Esophagus muscularis mucosa (tissue), 4 donors: Measurements from ENCODE around the gene AFP. TPM values are rescaled to one million over a fixed set of nuclear protein-coding genes. Genes with fewer than 3 reads are reported as not detected.

Source experiments
- DNase-seq: peaks from one replicate; pipeline ENCODE4 v3.0.0-alpha.2; 2017; ENCODE audit errors: extremely low spot score
- H3K27ac ChIP-seq, 4 donors: fragments of 200-600 bp; sonication (generic); replicated peaks in 1 of 4; 1 replicate in 3 of 4; 2 replicates in 1 of 4; pipeline ENCODE4 v1.5.1; 2016 to 2019; ENCODE audit warnings: mild to moderate bottlenecking in 1 of 4
- H3K27me3 ChIP-seq, 4 donors: fragments of 200-600 bp; sonication (generic); one replicate each; pipeline versions ENCODE4 v1.5.1 to v1.6.0; 2016 to 2019
- H3K36me3 ChIP-seq, 4 donors: fragments of 200-600 bp; sonication (generic); one replicate each; pipeline ENCODE4 v1.5.1; 2016 to 2019
- H3K4me1 ChIP-seq, 4 donors: fragments of 200-600 bp; sonication (generic); one replicate each; pipeline ENCODE4 v1.5.1; 2016 to 2019
- H3K4me3 ChIP-seq, 4 donors: fragments of 200-600 bp; sonication (generic); 1 replicate in 2 of 4; 2 replicates in 2 of 4; pipeline ENCODE4 v1.5.1; 2016 to 2019; ENCODE audit warnings: mild to moderate bottlenecking in 4 of 4, moderate library complexity in 1 of 4
- H3K9me3 ChIP-seq, 4 donors: fragments of 200-600 bp; sonication (generic); 1 replicate in 3 of 4; 2 replicates in 1 of 4; pipeline ENCODE4 v1.5.1; 2016 to 2019
- CTCF ChIP-seq, 3 experiments: fragments of 200-600 bp in 2 of 3; fragments of 450-650 bp in 1 of 3; sonication (generic) in 2 of 3; IDR thresholded peaks; one replicate each; pipeline ENCODE4 v1.5.1; 2017 to 2019; ENCODE audit warnings: antibody characterized with exemption in 3 of 3, mild to moderate bottlenecking in 2 of 3, moderate library complexity in 1 of 3
- EP300 ChIP-seq: sonication (generic); formaldehyde crosslinking; IDR thresholded peaks from one replicate; pipeline ENCODE4 v1.6.1; 2017; ENCODE audit warnings: antibody characterized with exemption
- POLR2A ChIP-seq: fragments of 450-650 bp; IDR thresholded peaks from one replicate; pipeline ENCODE4 v1.6.1; 2017; ENCODE audit warnings: antibody characterized with exemption, moderate library complexity, mild to moderate bottlenecking, low read depth
- POLR2AphosphoS5 ChIP-seq, 2 donors: sonication (generic); formaldehyde crosslinking; IDR thresholded peaks; one replicate each; pipeline ENCODE4 v1.6.1; 2017; ENCODE audit warnings: antibody characterized with exemption in 2 of 2
- WGBS: methylation state at CpG from one replicate; pipeline ENCODE4 v1.1.5; 2018; 5-methylcytosine and 5-hydroxymethylcytosine counted together
- intact Hi-C: fragments of 100-400 bp; cut with DNase I; formaldehyde crosslinking; loops from one replicate; pipeline ENCODE4 v1.15.1; 2023
- total RNA-seq, 4 donors: library from RNA; depleted of rRNA; stranded (reverse); fragments of >200 nt; gene quantifications; one replicate each; pipeline versions ENCODE4 v1.1.0 to v1.2.1, GENCODE V29; 2016

Gene AFP
- total RNA-seq, 4 donors from 2014 or later, result not detected

- no peaks in the 10 kb centered on the region for H3K9me3 ChIP-seq
- intact Hi-C loops, result no loop called here
- TF ChIP-seq EP300 (no peak), CTCF (IDR thresholded peaks at IDR 0.05) (no peak), POLR2A (no peak), POLR2AphosphoS5 (IDR thresholded peaks at IDR 0.05) (no peak)
Measured at GRCh38 chr4:73420615-73421014, 15.4 kb upstream of the AFP start.

GRCh38 chr4:73421708-73422457 lies 14.1 kb upstream of the AFP start:
- intact Hi-C loops, result no loop called here
- Histone ChIP-seq H3K27me3 (no peaks in the 10 kb centered on the region), H3K36me3 (no peaks in the 10 kb centered on the region), H3K27ac (no peak overlapping the region), H3K4me1 (no peaks in the 10 kb centered on the region), H3K4me3 (no peak overlapping the region), H3K9me3 (no peaks in the 10 kb centered on the region)
- TF ChIP-seq EP300 (no peak), POLR2AphosphoS5 (IDR thresholded peaks at IDR 0.05) (no peak), CTCF (IDR thresholded peaks at IDR 0.05) (no peak), POLR2A (no peak)
- DNase-seq, result no peak

More at GRCh38 chr4:73420615-73421014, 15.4 kb upstream of the AFP start:
- no peaks in the 10 kb centered on the region for H3K27me3 ChIP-seq
- no peak for DNase-seq
- no peaks in the 10 kb centered on the region for H3K4me1 ChIP-seq
- no peak overlapping the region for H3K27ac ChIP-seq
- H3K4me3 ChIP-seq, result no peak overlapping the region
- 94% methylated on average over 2 of the region's 2 CpGs for WGBS
- no peaks in the 10 kb centered on the region for H3K36me3 ChIP-seq

DNA sequence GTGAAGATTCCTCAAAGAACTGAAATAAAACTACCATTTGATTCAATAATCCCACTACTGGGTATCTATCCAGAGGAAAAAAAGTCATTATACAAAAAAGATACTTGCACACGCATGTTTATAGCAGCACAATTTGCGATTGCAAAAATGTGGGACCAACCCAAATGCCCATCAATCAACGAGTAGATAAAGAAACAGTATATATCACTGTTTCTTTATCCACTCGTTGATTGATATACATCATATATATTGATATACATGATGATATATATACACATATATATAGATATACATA lies 13.6 kb upstream of the AFP start:
- Histone ChIP-seq H3K9me3 (no peaks in the 10 kb centered on the region), H3K4me1 (no peaks in the 10 kb centered on the region), H3K36me3 (no peaks in the 10 kb centered on the region), H3K4me3 (no peak overlapping the region), H3K27me3 (no peaks in the 10 kb centered on the region), H3K27ac (no peak overlapping the region)
- 64% methylated on average over 4 of the region's 4 CpGs for WGBS
- intact Hi-C loops, result no loop called here
- no peak for DNase-seq
- TF ChIP-seq POLR2A (no peak), POLR2AphosphoS5 (IDR thresholded peaks at IDR 0.05) (no peak), CTCF (IDR thresholded peaks at IDR 0.05) (no peak), EP300 (no peak)

DNA sequence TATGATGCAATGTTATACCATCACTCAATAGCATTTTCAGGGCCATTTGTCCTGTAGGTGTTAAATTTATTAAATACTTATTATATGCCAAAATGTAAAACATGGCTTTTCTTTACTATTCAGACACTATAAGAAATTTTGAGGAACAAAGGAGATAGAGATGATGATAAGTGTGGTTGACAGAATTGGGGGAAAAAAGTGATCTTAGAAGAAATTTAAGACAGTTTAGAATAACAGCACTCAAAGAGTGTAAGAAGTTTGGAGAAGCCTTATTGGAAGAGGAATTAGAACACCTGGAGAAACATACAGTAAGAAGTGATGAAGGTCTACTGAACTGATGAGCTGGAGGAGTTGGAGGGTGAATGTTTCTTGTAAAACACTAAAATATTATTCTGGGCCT lies 12.8 kb upstream of the AFP start:
- intact Hi-C loops, result no loop called here
- no peaks in the 10 kb centered on the region for H3K4me1 ChIP-seq
- no peaks in the 10 kb centered on the region for H3K27me3 ChIP-seq
- no peak overlapping the region for H3K27ac ChIP-seq
- no peak overlapping the region for H3K4me3 ChIP-seq
- DNase-seq, result no peak
- TF ChIP-seq POLR2A (no peak), CTCF (IDR thresholded peaks at IDR 0.05) (no peak), EP300 (no peak), POLR2AphosphoS5 (IDR thresholded peaks at IDR 0.05) (no peak)
- H3K9me3 ChIP-seq, result no peaks in the 10 kb centered on the region
- H3K36me3 ChIP-seq, result no peaks in the 10 kb centered on the region

GRCh38 chr4:73426666-73427065 lies 9.4 kb upstream of the AFP start:
- H3K9me3 ChIP-seq, result no peaks in the 10 kb centered on the region
- TF ChIP-seq POLR2A (no peak), EP300 (no peak), POLR2AphosphoS5 (IDR thresholded peaks at IDR 0.05) (no peak), CTCF (IDR thresholded peaks at IDR 0.05) (no peak)
- no peak for DNase-seq
- H3K27ac ChIP-seq, result no peak overlapping the region
- 73% methylated on average over 3 of the region's 3 CpGs for WGBS
- no peaks in the 10 kb centered on the region for H3K36me3 ChIP-seq
- intact Hi-C loops, result no loop called here
- H3K4me3 ChIP-seq, result no peak overlapping the region
- H3K27me3 ChIP-seq, result no peaks in the 10 kb centered on the region
- no peaks in the 10 kb centered on the region for H3K4me1 ChIP-seq
